SH-SY5Y (cell line): ENCODE data around the gene MANSC1.

Experiments
- GATA2 ChIP-seq: IDR thresholded peaks from 2 replicates; pipeline ENCODE4 v1.6.1; 2011; ENCODE audit warnings: mild to moderate bottlenecking, low read depth, low read length
- GATA3 ChIP-seq: IDR thresholded peaks from 2 replicates; pipeline ENCODE4 v1.6.1; 2011; ENCODE audit warnings: low read depth, mild to moderate bottlenecking, low read length, moderate library complexity

DNA sequence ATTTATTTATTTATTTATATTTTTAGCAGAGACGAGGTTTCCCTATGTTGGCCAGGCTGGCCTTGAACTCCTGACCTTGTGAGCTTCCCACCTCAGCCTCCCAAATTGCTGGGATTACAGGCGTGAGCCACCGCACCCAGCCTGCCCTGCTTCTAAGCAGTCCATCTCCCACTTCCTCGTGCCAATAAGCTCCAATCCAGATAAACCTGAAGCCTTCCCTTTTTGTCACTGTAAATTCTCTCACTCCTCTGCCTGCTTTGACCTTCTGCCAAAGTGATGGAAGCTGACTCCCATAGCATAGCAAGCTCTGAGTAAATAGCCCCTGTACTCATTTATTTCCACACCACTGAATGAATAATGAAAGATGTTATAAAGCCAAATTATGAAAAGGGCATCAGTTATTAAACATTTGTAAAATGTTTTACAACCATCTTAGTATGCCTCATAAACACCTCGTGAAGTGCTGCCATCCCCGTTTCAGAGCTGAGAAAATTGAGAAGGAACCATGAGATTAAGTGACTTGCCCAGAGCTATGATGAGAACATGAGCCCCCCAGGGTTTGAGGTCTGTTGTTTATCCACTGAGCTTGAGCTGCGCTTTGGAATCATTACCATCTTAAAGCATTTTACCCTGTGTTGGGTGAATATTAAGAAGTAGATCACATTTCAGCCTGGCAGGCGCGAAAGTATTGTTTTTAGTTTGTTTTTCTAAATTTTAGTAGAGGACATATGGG lies 30.4 kb downstream of the MANSC1 start:
- TF ChIP-seq GATA2 (no peak), GATA3 (no peak)
